Measurements from ENCODE around the gene ALKBH3. TPM values are rescaled to one million over a fixed set of nuclear protein-coding genes. Genes with fewer than 3 reads are reported as not detected.

The ALKBH3 gene
- polyA plus RNA-seq, 1 of the 3 experiments (the other 2 are of a cell fraction) = 27.0 TPM

DNA sequence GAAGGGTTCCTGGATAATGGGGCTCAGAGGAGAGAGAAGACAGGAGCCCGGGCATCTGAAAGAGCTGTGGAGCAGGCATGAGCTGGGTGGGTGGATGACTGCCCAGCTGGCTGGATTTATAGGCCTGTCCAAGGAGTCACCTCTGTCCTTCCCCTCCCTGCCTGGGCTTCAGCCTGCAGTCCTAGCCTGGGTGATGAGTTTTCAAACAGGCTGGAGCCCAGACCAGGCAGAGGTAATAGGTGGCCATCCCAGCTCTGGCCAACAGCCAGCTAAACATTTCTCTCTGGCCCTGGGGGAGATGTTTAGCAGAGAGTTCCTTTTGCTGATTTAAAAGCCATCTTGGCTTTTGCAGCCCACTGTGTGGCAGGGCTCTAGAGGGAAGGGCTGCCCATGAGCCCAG is 67.2 kb downstream of the ALKBH3 start:
- H4K20me1 ChIP-seq (ENCODE audit: insufficient read depth) = no peaks in the 10 kb centered on the region
- H3K4me2 ChIP-seq = no peak overlapping the region
- no peaks in the 10 kb centered on the region for H3K36me3 ChIP-seq (replicated peaks in 1 of 2; ENCODE audit: control insufficient read depth in 1 of 2, insufficient read depth in 2 of 2, low read length in 1 of 2)
- TF ChIP-seq MEF2A (IDR thresholded peaks at IDR 0.05; ENCODE audit: borderline replicate concordance, low read depth) = no peak
- no peak for TF ChIP-seq RXRA (IDR thresholded peaks at IDR 0.05; ENCODE audit: borderline replicate concordance, low read depth)
- TF ChIP-seq POLR2AphosphoS5 (IDR thresholded peaks at IDR 0.05; ENCODE audit: low read depth, low read length) = no peak
- TF ChIP-seq, protein P1, sequence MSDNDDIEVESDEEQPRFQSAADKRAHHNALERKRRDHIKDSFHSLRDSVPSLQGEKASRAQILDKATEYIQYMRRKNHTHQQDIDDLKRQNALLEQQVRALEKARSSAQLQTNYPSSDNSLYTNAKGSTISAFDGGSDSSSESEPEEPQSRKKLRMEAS (IDR thresholded peaks at IDR 0.05; ENCODE audit: low read depth) = no peak
- TF ChIP-seq YY1 (IDR thresholded peaks at IDR 0.05; ENCODE audit: low read depth) = no peak
- no peak for TF ChIP-seq EZH2phosphoT487 (IDR thresholded peaks at IDR 0.05; ENCODE audit: borderline replicate concordance, low read depth)
- peak; percentile 41 for TF ChIP-seq CHD2 (IDR thresholded peaks at IDR 0.05; ENCODE audit: low read length, partially characterized antibody)
- no peak for TF ChIP-seq IRF3 (IDR thresholded peaks at IDR 0.05; ENCODE audit: low read depth, low read length)
- TF ChIP-seq RAD21 (IDR thresholded peaks at IDR 0.05; ENCODE audit: low read length) = peak; percentile 38; the same call in 1 of the 2 replicates
- TF ChIP-seq RCOR1 (IDR thresholded peaks at IDR 0.05; ENCODE audit: low read length) = peak; percentile 63
- no peak; the same call in 1 of the 2 replicates for TF ChIP-seq NFIC (IDR thresholded peaks at IDR 0.05; ENCODE audit: borderline replicate concordance)
- TF ChIP-seq GATA2 (CRISPR knock-in tag; IDR thresholded peaks at IDR 0.05) = no peak
- TF ChIP-seq RFX5 (IDR thresholded peaks at IDR 0.05; ENCODE audit: low read length) = no peak
- TF ChIP-seq FOXJ3 (CRISPR knock-in tag; IDR thresholded peaks at IDR 0.05) = peak; percentile 23; the same call in 1 of the 2 replicates
- no peak for TF ChIP-seq CTCF (IDR thresholded peaks at IDR 0.05)
- peak in 1 of 2 experiments; percentile 74; a peak in 2 of 4 replicates for TF ChIP-seq EP300 (IDR thresholded peaks at IDR 0.05; ENCODE audit: borderline replicate concordance in 1 of 2, low read depth in 1 of 2, low read length in 1 of 2)
- H3K9ac ChIP-seq = no peak overlapping the region
- H3K4me1 ChIP-seq (ENCODE audit: control insufficient read depth in 1 of 2, insufficient read depth in 2 of 2, low read depth in 1 of 2, low read length in 1 of 2) = peaks cover 5 to 44% of the 10 kb centered on the region in 2 experiments; a peak in 2 of 4 replicates
- no peak overlapping the region; a peak in 1 of 4 replicates for H3K4me3 ChIP-seq (ENCODE audit: low read depth in 2 of 2, low read length in 1 of 2)
- POLR2A ChIA-PET = interaction anchor here (0.8 to 5.9 kb wide), 18 partner anchors 13 to 146 kb away, joined by 3 to 53 read pairs (median 6); no protein-coding TSS in a partner anchor
- no peaks in the 10 kb centered on the region for H3K9me3 ChIP-seq
- DNase-seq = peak; percentile 80
- no peaks in the 10 kb centered on the region for H3K79me2 ChIP-seq (ENCODE audit: insufficient read depth)
- H3F3A ChIP-seq (replicated peaks; ENCODE audit: insufficient read depth) = no peaks in the 10 kb centered on the region
- no peaks in the 10 kb centered on the region for H3K9me2 ChIP-seq
- no peak overlapping the region for H2AFZ ChIP-seq (ENCODE audit: low read depth)
- H3K27me3 ChIP-seq (ENCODE audit: insufficient read depth) = peaks cover 52% of the 10 kb centered on the region
- H3K27ac ChIP-seq (ENCODE audit: low read depth in 2 of 2, low read length in 1 of 2) = peak overlapping the region in 1 of 2 experiments; percentile 92; a peak in 2 of 4 replicates
- 7% methylated on average over 1 of the region's 1 CpG for WGBS (ENCODE audit: low lambda C conversion rate)
- CTCF ChIA-PET = interaction anchor here (0.6 to 13.9 kb wide), 24 partner anchors 8 to 122 kb away, joined by 3 to 222 read pairs (median 6); partner anchors contain the start of gene ALKBH3

All from SK-N-SH (cell line).